Gastroesophageal sphincter (tissue), 3 donors: ENCODE measurements around the gene NLGN1.

Source experiments
- EP300 ChIP-seq: sonication (generic); formaldehyde crosslinking; IDR thresholded peaks from one replicate; pipeline ENCODE4 v1.6.1; 2017; ENCODE audit warnings: antibody characterized with exemption, mild to moderate bottlenecking
- POLR2A ChIP-seq, 2 donors: fragments of 450-650 bp; IDR thresholded peaks; one replicate each; pipeline ENCODE4 v1.6.1; 2017; ENCODE audit warnings: antibody characterized with exemption in 2 of 2, mild to moderate bottlenecking in 2 of 2, moderate library complexity in 1 of 2
- POLR2AphosphoS5 ChIP-seq: sonication (generic); formaldehyde crosslinking; IDR thresholded peaks from one replicate; pipeline ENCODE4 v1.6.1; 2017; ENCODE audit warnings: antibody characterized with exemption
- TF ChIP-seq, protein P1 (sequence below), 4 experiments: fragments of 200-600 bp in 2 of 4; fragments of 450-650 bp in 2 of 4; sonication (generic) in 1 of 4; IDR thresholded peaks; one replicate each; pipeline ENCODE4 v1.5.1; 2017 to 2019; ENCODE audit warnings: antibody characterized with exemption in 4 of 4, mild to moderate bottlenecking in 2 of 4, moderate library complexity in 2 of 4

DNA sequence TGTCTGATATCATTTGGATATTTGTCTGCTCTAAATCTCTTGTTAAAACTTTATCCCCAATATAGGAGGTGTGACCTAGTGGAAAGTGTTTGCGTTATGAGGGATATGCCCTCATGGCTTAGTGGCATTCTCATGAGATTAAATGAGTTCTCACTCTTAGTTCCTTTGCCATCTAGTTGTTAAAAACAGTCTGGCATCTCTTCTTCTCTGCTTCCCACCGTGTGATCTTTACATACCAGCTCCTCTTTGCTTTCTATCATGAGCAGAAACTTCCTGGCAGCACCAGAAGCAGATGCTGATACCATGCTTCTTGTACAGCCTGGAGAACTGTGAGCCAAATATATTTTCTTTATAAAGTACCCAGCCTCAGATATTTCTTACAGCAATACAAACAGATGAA, 33.0 kb downstream of the NLGN1 start:
- TF ChIP-seq POLR2AphosphoS5 (no peak), EP300 (no peak), POLR2A (IDR thresholded peaks at IDR 0.05) (no peak)
- TF ChIP-seq, protein P1, sequence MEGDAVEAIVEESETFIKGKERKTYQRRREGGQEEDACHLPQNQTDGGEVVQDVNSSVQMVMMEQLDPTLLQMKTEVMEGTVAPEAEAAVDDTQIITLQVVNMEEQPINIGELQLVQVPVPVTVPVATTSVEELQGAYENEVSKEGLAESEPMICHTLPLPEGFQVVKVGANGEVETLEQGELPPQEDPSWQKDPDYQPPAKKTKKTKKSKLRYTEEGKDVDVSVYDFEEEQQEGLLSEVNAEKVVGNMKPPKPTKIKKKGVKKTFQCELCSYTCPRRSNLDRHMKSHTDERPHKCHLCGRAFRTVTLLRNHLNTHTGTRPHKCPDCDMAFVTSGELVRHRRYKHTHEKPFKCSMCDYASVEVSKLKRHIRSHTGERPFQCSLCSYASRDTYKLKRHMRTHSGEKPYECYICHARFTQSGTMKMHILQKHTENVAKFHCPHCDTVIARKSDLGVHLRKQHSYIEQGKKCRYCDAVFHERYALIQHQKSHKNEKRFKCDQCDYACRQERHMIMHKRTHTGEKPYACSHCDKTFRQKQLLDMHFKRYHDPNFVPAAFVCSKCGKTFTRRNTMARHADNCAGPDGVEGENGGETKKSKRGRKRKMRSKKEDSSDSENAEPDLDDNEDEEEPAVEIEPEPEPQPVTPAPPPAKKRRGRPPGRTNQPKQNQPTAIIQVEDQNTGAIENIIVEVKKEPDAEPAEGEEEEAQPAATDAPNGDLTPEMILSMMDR (IDR thresholded peaks at IDR 0.05): no peak
